ENCODE data around the gene CTTNBP2.

DNA sequence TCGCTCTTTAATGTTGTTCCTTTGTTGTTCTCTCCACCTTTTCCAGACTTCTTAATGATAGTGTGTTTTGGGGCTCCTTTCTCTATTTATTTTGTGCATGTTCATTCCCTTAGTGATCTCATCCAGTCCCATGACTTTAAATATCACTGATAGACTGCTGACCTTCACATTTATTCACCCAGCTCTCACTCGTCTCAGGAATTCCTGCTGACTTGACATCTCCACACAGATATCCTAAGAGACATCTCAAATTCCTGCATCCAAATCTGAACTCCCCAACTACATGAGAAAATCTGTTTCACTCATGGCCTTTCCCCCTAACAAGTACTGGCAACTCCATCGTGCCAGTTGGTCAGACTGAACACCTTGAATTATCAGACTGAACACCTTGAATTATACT, 111.2 kb downstream of the CTTNBP2 start:
- no peak for TF ChIP-seq EZH2 (IDR thresholded peaks at IDR 0.05)
- TF ChIP-seq, protein P1, sequence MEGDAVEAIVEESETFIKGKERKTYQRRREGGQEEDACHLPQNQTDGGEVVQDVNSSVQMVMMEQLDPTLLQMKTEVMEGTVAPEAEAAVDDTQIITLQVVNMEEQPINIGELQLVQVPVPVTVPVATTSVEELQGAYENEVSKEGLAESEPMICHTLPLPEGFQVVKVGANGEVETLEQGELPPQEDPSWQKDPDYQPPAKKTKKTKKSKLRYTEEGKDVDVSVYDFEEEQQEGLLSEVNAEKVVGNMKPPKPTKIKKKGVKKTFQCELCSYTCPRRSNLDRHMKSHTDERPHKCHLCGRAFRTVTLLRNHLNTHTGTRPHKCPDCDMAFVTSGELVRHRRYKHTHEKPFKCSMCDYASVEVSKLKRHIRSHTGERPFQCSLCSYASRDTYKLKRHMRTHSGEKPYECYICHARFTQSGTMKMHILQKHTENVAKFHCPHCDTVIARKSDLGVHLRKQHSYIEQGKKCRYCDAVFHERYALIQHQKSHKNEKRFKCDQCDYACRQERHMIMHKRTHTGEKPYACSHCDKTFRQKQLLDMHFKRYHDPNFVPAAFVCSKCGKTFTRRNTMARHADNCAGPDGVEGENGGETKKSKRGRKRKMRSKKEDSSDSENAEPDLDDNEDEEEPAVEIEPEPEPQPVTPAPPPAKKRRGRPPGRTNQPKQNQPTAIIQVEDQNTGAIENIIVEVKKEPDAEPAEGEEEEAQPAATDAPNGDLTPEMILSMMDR (IDR thresholded peaks at IDR 0.05), result no peak
- TF ChIP-seq EZH2phosphoT487 (IDR thresholded peaks at IDR 0.05), result no peak
